NB4 (cell line): ENCODE data around the gene VANGL2.

Source experiments
- DNase-seq: peaks from one replicate; pipeline ENCODE4 v3.0.0; 2010; ENCODE audit warnings: low read depth
- H3K4me3 ChIP-seq: one replicate; pipeline ENCODE4 v1.5.1; 2011; ENCODE audit warnings: mild to moderate bottlenecking, low read depth, low read length, moderate library complexity
- MYC ChIP-seq: IDR thresholded peaks from 2 replicates; pipeline ENCODE4 v1.6.1; 2011; ENCODE audit warnings: low read depth, low read length
- POLR2A ChIP-seq: IDR thresholded peaks from 2 replicates; pipeline ENCODE4 v1.6.1; 2011; ENCODE audit warnings: mild to moderate bottlenecking; ENCODE audit not compliant: insufficient read length; ENCODE audit errors: extremely low read depth
- TF ChIP-seq, protein P1 (sequence below): IDR thresholded peaks from 2 replicates; pipeline ENCODE4 v1.6.1; 2011; ENCODE audit warnings: low read depth, low read length
- TF ChIP-seq, protein P2 (sequence below): IDR thresholded peaks from one replicate; pipeline ENCODE4 v1.5.1; 2012; ENCODE audit warnings: low read depth, low read length

The VANGL2 gene

GRCh38 chr1:160449494-160449893 is 49.1 kb downstream of the VANGL2 start:
- no peak for DNase-seq
- TF ChIP-seq MYC (no peak), POLR2A (no peak)
- TF ChIP-seq, protein P1, sequence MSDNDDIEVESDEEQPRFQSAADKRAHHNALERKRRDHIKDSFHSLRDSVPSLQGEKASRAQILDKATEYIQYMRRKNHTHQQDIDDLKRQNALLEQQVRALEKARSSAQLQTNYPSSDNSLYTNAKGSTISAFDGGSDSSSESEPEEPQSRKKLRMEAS, result no peak
- no peak overlapping the region for H3K4me3 ChIP-seq

- no peak overlapping the region for H3K4me3 ChIP-seq
- DNase-seq, result no peak
- TF ChIP-seq POLR2A (no peak), MYC (no peak)
- TF ChIP-seq, protein P2, sequence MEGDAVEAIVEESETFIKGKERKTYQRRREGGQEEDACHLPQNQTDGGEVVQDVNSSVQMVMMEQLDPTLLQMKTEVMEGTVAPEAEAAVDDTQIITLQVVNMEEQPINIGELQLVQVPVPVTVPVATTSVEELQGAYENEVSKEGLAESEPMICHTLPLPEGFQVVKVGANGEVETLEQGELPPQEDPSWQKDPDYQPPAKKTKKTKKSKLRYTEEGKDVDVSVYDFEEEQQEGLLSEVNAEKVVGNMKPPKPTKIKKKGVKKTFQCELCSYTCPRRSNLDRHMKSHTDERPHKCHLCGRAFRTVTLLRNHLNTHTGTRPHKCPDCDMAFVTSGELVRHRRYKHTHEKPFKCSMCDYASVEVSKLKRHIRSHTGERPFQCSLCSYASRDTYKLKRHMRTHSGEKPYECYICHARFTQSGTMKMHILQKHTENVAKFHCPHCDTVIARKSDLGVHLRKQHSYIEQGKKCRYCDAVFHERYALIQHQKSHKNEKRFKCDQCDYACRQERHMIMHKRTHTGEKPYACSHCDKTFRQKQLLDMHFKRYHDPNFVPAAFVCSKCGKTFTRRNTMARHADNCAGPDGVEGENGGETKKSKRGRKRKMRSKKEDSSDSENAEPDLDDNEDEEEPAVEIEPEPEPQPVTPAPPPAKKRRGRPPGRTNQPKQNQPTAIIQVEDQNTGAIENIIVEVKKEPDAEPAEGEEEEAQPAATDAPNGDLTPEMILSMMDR, result no peak
Measured at GRCh38 chr1:160451119-160451858, 50.9 kb downstream of the VANGL2 start.

GRCh38 chr1:160451859-160452232 is 51.5 kb downstream of the VANGL2 start:
- no peak overlapping the region for H3K4me3 ChIP-seq
- DNase-seq, result no peak
- TF ChIP-seq, protein P2, result no peak
- no peak for TF ChIP-seq POLR2A
- TF ChIP-seq MYC, result no peak
- TF ChIP-seq, protein P1, result no peak

DNA sequence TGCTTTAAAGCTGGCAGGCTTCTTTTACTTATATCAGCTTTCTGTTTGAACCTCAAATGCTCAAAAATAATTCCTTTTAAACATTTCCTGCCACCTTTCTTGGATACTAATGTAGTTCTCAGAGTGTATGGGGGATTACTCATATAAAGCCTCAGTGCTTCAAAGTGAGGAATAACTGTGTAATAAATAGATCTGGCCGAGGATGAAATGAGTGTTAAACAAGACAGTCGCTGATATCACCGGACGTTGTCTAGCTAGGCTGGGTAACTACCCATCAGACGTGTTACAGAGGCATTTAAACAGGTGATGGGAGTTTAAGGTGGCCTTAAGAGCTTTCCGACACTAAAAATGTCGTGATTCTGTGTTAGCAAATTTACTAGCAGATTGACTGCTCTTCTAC is 53.1 kb downstream of the VANGL2 start:
- no peak overlapping the region for H3K4me3 ChIP-seq
- TF ChIP-seq POLR2A (no peak), MYC (no peak)
- TF ChIP-seq, protein P1, result no peak
- TF ChIP-seq, protein P2, result no peak
- DNase-seq, result no peak

- no peak for TF ChIP-seq POLR2A
- TF ChIP-seq, protein P1, result no peak
- TF ChIP-seq, protein P2, result no peak
- no peak for TF ChIP-seq MYC
- no peak overlapping the region for H3K4me3 ChIP-seq
- DNase-seq, result no peak
Measured at GRCh38 chr1:160454371-160455152, 54.2 kb downstream of the VANGL2 start.

DNA sequence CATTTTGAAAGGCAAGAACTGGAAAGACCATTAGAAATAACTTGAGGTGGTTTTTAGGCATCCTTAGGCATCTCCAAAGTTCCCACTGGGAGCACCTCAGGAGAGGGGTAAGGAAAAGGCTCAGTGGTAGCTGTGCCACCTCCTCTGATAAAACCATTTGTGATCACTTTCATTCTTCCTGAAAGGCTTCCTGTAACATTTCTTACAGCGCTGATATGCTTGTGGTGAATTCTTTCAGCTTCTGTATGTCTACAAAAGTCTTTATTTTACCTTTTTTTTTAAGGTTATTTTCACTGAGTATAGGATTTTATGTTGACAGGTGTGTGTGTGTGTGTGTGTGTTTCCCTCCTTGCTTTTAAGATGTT is 54.8 kb downstream of the VANGL2 start:
- TF ChIP-seq, protein P2, result no peak
- TF ChIP-seq, protein P1, result no peak
- no peak for TF ChIP-seq MYC
- no peak for TF ChIP-seq POLR2A
- H3K4me3 ChIP-seq, result no peak overlapping the region

More for the DNA sequence above, 54.8 kb downstream of the VANGL2 start:
- DNase-seq, result no peak
